PFSK-1 (cell line): ENCODE data around the gene LYPD6B.

Experiments
- FOXP2 ChIP-seq: optimal IDR thresholded peaks from 2 replicates; pipeline ENCODE3; 2011; ENCODE audit warnings: borderline replicate concordance, control low read depth, inconsistent platforms; ENCODE audit not compliant: insufficient read depth; ENCODE audit errors: extremely low read length, extremely low read depth
- POLR2AphosphoS5 ChIP-seq: IDR thresholded peaks from 2 replicates; pipeline ENCODE4 v1.6.1; 2012; ENCODE audit warnings: low read depth, mild to moderate bottlenecking, control low read depth, low read length, moderate library complexity
- REST ChIP-seq, 2 experiments: IDR thresholded peaks; 2 replicates each; pipeline versions ENCODE4 v1.6.1 to v1.8.0; 2011 to 2012; ENCODE audit warnings: low read depth in 2 of 2, low read length in 2 of 2, control low read depth in 1 of 2, inconsistent platforms in 1 of 2, mild to moderate bottlenecking in 1 of 2, moderate library complexity in 1 of 2; ENCODE audit not compliant: insufficient read depth in 1 of 2
- SIN3A ChIP-seq: IDR thresholded peaks from 2 replicates; pipeline ENCODE4 v1.6.1; 2012; ENCODE audit warnings: mild to moderate bottlenecking, low read length, moderate library complexity, borderline replicate concordance; ENCODE audit not compliant: insufficient read depth
- TAF1 ChIP-seq: IDR thresholded peaks from 2 replicates; pipeline ENCODE4 v1.6.1; 2012; ENCODE audit warnings: low read length, control low read depth, borderline replicate concordance; ENCODE audit not compliant: insufficient read depth

The LYPD6B gene

DNA sequence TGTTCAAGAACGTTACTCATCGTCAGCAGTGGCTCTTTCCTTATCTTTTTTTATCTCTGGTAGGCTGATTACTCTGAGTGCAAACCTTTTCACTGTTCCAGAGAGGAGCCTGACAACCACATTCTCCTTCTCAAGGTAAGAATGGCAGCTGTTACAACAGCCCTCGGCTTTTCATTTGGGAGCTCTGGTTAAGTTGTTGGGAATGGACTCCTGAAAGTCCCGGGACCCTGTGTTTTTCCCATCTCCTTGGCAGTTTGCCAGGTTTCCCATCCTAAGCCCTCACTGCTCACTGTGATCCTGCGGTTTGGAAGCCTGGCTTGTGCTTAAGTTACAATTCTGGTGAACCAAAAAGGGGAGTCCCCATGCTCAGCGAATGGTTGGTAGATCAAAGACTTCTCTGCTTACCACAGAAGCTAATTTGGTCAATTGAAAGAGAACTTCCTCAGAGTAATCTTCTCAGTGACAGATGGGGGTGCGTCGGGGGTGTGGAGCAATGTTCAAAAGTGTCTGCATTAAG lies 122.3 kb downstream of the LYPD6B start:
- no peak for TF ChIP-seq FOXP2
- no peak for TF ChIP-seq POLR2AphosphoS5
- TF ChIP-seq TAF1 = no peak
- no peak for TF ChIP-seq REST (IDR thresholded peaks at IDR 0.05; ENCODE audit: insufficient read depth in 1 of 2, low read depth in 2 of 2, low read length in 2 of 2)
- no peak for TF ChIP-seq SIN3A

DNA sequence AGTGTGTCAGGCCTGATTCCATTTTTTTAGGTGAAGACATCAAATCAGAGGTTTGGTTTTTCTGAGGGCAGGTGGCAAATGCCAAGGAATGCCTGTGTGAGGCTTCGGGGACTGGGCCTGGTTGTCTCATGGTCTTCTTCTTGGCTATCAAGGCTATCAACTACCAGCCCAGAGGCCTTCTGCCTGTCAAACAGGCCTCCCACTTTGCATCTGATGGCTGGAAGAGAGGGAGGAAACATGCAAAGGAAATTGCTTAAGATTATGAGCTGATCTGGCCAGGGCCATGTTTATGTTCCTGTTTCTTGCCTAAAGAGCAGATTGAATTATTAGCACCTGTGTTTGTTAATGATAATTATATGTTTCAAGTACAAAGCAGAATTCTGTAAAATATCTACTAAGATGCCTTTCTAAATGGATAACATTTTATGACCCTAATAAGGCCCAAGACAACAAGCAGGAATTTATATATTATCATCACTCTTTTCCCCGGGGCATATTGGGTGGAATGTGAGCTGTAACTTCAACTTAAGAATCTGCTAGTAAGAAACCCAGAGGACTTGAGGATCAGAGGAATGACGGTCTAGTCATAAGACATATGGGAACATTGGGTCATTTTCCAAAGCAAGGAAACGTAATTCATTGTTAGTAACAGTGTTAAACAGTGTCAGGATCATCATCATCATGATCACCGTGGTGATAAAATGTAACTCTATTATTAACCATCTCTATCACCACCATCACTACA lies 123.2 kb downstream of the LYPD6B start:
- TF ChIP-seq POLR2AphosphoS5 (no peak), REST (IDR thresholded peaks at IDR 0.05; ENCODE audit: insufficient read depth in 1 of 2, low read depth in 2 of 2, low read length in 2 of 2) (no peak), TAF1 (no peak), FOXP2 (no peak), SIN3A (no peak)

DNA sequence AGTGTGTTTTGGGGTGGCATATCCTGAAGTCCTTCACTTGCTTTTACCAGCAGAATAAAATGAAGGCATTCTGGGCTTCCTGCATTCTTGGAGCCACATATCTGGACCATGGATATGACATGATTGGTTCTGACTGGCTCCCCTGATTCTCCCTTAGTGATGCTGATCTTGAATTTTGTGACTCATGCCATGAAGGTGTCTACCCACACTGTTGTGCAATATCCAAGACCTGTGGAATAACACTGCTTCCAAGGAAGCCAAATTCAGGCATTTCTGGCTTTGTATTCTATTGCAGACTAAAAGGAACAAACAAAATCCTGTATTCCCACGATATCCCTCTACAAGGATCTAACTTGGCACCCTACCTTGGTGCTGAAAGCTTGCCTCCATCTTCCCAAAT lies 125.8 kb downstream of the LYPD6B start:
- TF ChIP-seq SIN3A (no peak), TAF1 (no peak), FOXP2 (no peak), POLR2AphosphoS5 (no peak), REST (IDR thresholded peaks at IDR 0.05; ENCODE audit: insufficient read depth in 1 of 2, low read depth in 2 of 2, low read length in 2 of 2) (no peak)

DNA sequence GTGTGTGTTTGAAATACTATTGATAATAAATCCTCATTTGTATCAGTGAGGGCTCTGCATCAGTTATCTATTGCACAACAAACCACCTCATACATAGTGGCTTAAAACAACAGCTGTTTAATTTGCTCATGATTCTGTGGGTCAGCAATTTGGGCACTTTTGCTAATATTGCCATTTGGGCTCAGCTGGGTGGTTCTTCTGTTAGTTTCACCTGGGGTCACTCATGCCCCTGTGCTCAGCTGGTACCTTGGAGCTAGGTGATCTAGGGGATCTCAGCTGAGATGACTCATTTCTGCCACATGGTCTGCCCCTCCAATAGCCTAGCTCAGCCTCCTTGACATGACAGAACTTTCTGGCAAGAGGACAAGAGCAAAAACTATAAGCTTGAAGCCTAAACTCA lies 126.3 kb downstream of the LYPD6B start:
- TF ChIP-seq SIN3A (no peak), TAF1 (no peak), FOXP2 (no peak), REST (IDR thresholded peaks at IDR 0.05; ENCODE audit: insufficient read depth in 1 of 2, low read depth in 2 of 2, low read length in 2 of 2) (no peak), POLR2AphosphoS5 (no peak)
